ENCODE data around the gene ACTL8. TPM values are rescaled to one million over a fixed set of nuclear protein-coding genes. Genes with fewer than 3 reads are reported as not detected.

Gene ACTL8
- total RNA-seq, 1 experiment from 2014 or later, result 0.69 TPM

GRCh38 chr1:17773591-17774326, 18.6 kb downstream of the ACTL8 start:
- Histone ChIP-seq H3K4me1 (ENCODE audit: control insufficient read depth in 1 of 2, insufficient read depth in 2 of 2, low read length in 2 of 2) (peaks cover 6 to 7% of the 10 kb centered on the region in 2 experiments), H3K79me2 (ENCODE audit: insufficient read depth, low read length) (no peaks in the 10 kb centered on the region), H3K4me2 (ENCODE audit: low read length) (no peak overlapping the region), H2AFZ (ENCODE audit: low read depth, low read length, poor library complexity, severe bottlenecking) (no peak overlapping the region), H3K9me2 (ENCODE audit: insufficient read depth) (no peaks in the 10 kb centered on the region), H4K20me1 (ENCODE audit: insufficient read depth) (no peaks in the 10 kb centered on the region), H3K9me3 (ENCODE audit: control insufficient read depth in 1 of 2, insufficient read depth in 1 of 2, low read depth in 1 of 2, low read length in 2 of 2) (no peaks in the 10 kb centered on the region), H3K27ac (ENCODE audit: low read depth, low read length) (no peak overlapping the region), H3K36me3 (ENCODE audit: control insufficient read depth in 1 of 2, insufficient read depth in 2 of 2, low read length in 2 of 2) (no peaks in the 10 kb centered on the region), H3K27me3 (ENCODE audit: insufficient read depth, low read length) (no peaks in the 10 kb centered on the region; the same call in 1 of the 2 replicates), H3K9ac (ENCODE audit: low read length) (no peak overlapping the region), H3K4me3 (replicated peaks in 1 of 2; ENCODE audit: low read depth in 1 of 2, low read length in 2 of 2) (no peak overlapping the region)
- intact Hi-C loops (cut with micrococcal nuclease), result no loop called here
- TF ChIP-seq ZBTB33 (IDR thresholded peaks at IDR 0.05; ENCODE audit: extremely low read depth, insufficient replicate concordance, low read length) (no peak), POLR2AphosphoS5 (IDR thresholded peaks at IDR 0.05; ENCODE audit: low read depth, low read length) (no peak), CTCF (IDR thresholded peaks at IDR 0.05 in 2 of 3, conservative IDR thresholded peaks at IDR 0.05 in 1 of 3; ENCODE audit: borderline replicate concordance in 1 of 3, insufficient read depth in 1 of 3, low read depth in 2 of 3, low read length in 2 of 3) (0 out of 6 replicates have a peak, but pooled peaks of 2 of the 3 experiments have one; percentile 8 to 9), CBX3 (IDR thresholded peaks at IDR 0.05; ENCODE audit: low read depth) (no peak)
- CTCF ChIA-PET, result no interaction called here
- BruUV-seq (replicated peaks), result no TSS peak
- RAD21 ChIA-PET (ENCODE audit: low non-redundant PET in 1 of 2, low total read pairs in 2 of 2, uncharacterized antibody in 2 of 2, unreplicated experiment in 2 of 2), result no interaction called here
- no peak for DNase-seq (ENCODE audit: low read depth, low spot score)
- POLR2A ChIA-PET, result no interaction called here
- ATAC-seq, result no peak
